H1 (cell line): Measurements from ENCODE around the gene SMIM15. TPM values are rescaled to one million over a fixed set of nuclear protein-coding genes. Genes with fewer than 3 reads are reported as not detected.

Source experiments
- CHD2 ChIP-seq: IDR thresholded peaks from 2 replicates; pipeline ENCODE4 v1.6.1; 2012; ENCODE audit warnings: low read length, improper control_type of control experiment
- CTCF ChIP-seq, 3 experiments: IDR thresholded peaks; 1 replicate in 2 of 3; 2 replicates in 1 of 3; pipeline versions ENCODE4 v1.5.1 to v1.6.1; 2011; ENCODE audit warnings: low read length in 3 of 3, mild to moderate bottlenecking in 3 of 3, inconsistent platforms in 2 of 3, low read depth in 1 of 3, moderate library complexity in 1 of 3; ENCODE audit not compliant: insufficient read depth in 1 of 3; ENCODE audit errors: control extremely low read depth in 1 of 3
- KDM4A ChIP-seq: IDR thresholded peaks from one replicate; pipeline ENCODE4 v1.7.1; 2012; ENCODE audit warnings: low read depth, mild to moderate bottlenecking, moderate library complexity, low read length, inconsistent platforms; ENCODE audit not compliant: severe bottlenecking
- polyA plus RNA-seq, 7 experiments: library from polyadenylated mRNA; depleted of rRNA in 3 of 7; stranded (reverse) in 5 of 7; unstranded in 2 of 7; fragments of >200 nt in 5 of 7; fragments of 200-250 nt in 2 of 7; gene quantifications; 1 replicate in 5 of 7; 2 replicates in 1 of 7; 4 replicates in 1 of 7; pipeline versions ENCODE4 v1.2.1 to v1.2.3, GENCODE V29; 2011 to 2013; ENCODE audit warnings: missing spikeins in 2 of 7, mixed read lengths in 2 of 7
- total RNA-seq: library from RNA; stranded (reverse); fragmentation: NEBNext Ultra II Directional; extraction: Animal tissue kit (Norgen Biotek cat#: 25700); gene quantifications from 2 replicates; pipeline ENCODE4 v1.2.1, GENCODE V29; 2021

Gene SMIM15
- total and polyA plus RNA-seq, 2 of the 8 experiments (the other 6 are each of a cell fraction or from before 2014, with no cell fraction given) = 17.6 to 53.1 TPM

DNA sequence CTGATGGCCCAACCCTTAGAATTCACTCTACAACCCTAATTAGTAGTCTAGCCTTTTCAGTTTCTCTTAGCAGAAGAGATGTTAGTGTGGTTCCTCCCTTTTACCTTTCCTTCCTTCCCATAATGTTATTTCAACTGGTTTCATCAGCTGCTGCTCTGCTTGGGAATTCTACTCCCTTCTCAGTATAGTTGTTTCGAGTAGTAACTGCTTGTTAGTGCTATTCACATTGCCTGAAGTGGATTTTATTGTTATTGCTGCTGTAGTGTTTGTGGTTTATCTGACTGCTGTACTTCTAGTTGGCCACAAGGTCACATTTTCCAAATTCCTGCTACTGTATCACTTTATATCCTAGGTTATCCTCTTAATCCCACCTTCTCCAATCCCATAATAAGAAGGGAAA, 29.7 kb downstream of the SMIM15 start (continued):
- TF ChIP-seq CTCF (IDR thresholded peaks at IDR 0.05; ENCODE audit: control extremely low read depth in 1 of 3, insufficient read depth in 1 of 3, low read depth in 1 of 3, low read length in 3 of 3) = peak in 1 of 3 experiments; percentile 15; a peak in 1 of 4 replicates
- no peak for TF ChIP-seq KDM4A
- TF ChIP-seq CHD2 = no peak
